ENCODE results near the gene P3H2.

The P3H2 gene

GRCh38 chr3:189941679-189942078 lies 179.0 kb downstream of the P3H2 start:
- DNase-seq = no peak

GRCh38 chr3:189941125-189941524 lies 179.6 kb downstream of the P3H2 start:
- DNase-seq = no peak

GRCh38 chr3:189937302-189938127 lies 183.2 kb downstream of the P3H2 start:
- DNase-seq = no peak

- no peak for DNase-seq
Observed at GRCh38 chr3:189936201-189936945, 184.3 kb downstream of the P3H2 start.

- no peak for DNase-seq
Observed at GRCh38 chr3:189927975-189928895, 192.5 kb downstream of the P3H2 start.

GRCh38 chr3:189921770-189922169 lies 198.9 kb downstream of the P3H2 start:
- no peak for DNase-seq

GRCh38 chr3:189914799-189915198 lies 205.9 kb downstream of the P3H2 start:
- no peak for DNase-seq

GRCh38 chr3:189911001-189911400 lies 209.7 kb downstream of the P3H2 start:
- DNase-seq = no peak

- DNase-seq = no peak
Observed at GRCh38 chr3:189909573-189909972, 211.1 kb downstream of the P3H2 start.

- DNase-seq = no peak
Observed at GRCh38 chr3:189909139-189909538, 211.6 kb downstream of the P3H2 start.

GRCh38 chr3:189908646-189909045 lies 212.1 kb downstream of the P3H2 start:
- no peak for DNase-seq

- DNase-seq = no peak
Observed at GRCh38 chr3:189907803-189908202, 212.9 kb downstream of the P3H2 start.
